GM23338 (cell line): ENCODE measurements around the gene SLIT2. TPM values are rescaled to one million over a fixed set of nuclear protein-coding genes. Genes with fewer than 3 reads are reported as not detected.

Experiments
- ATAC-seq: fragments of 200-7000 bp; cut with Tn5 transposase; 3 replicates; pipeline ENCODE4 v1.9.1; 2020
- DNase-seq: peaks from one replicate; pipeline ENCODE4 v3.0.0-alpha.2; 2015; ENCODE audit warnings: low spot score
- H2AFZ ChIP-seq: fragments of 200-600 bp; sonication (generic); 2 replicates; pipeline ENCODE4 v1.8.0; 2016; ENCODE audit warnings: antibody characterized with exemption, mild to moderate bottlenecking, moderate library complexity
- H3F3A ChIP-seq: fragments of 200-600 bp; sonication (generic); replicated peaks from 2 replicates; pipeline ENCODE4 v1.8.0; 2017; ENCODE audit warnings: antibody characterized with exemption, mixed run types, low read depth
- H3K27ac ChIP-seq: fragments of 200-600 bp; sonication (generic); 2 replicates; pipeline ENCODE4 v1.6.1; 2016; ENCODE audit warnings: low read depth
- H3K27me3 ChIP-seq: fragments of 200-600 bp; sonication (generic); 2 replicates; pipeline ENCODE4 v1.8.0; 2016; ENCODE audit warnings: mild to moderate bottlenecking, mixed run types, moderate library complexity; ENCODE audit not compliant: insufficient read depth
- H3K36me3 ChIP-seq: fragments of 200-600 bp; sonication (generic); 2 replicates; pipeline ENCODE4 v1.8.0; 2016; ENCODE audit warnings: mild to moderate bottlenecking; ENCODE audit not compliant: insufficient read depth
- H3K4me1 ChIP-seq: fragments of 200-600 bp; sonication (generic); 2 replicates; pipeline ENCODE4 v1.8.0; 2016; ENCODE audit warnings: mild to moderate bottlenecking, moderate library complexity; ENCODE audit not compliant: insufficient read depth
- H3K4me2 ChIP-seq: fragments of 200-600 bp; sonication (generic); 2 replicates; pipeline ENCODE4 v1.7.1; 2017; ENCODE audit warnings: mixed run types
- H3K4me3 ChIP-seq: fragments of 200-600 bp; sonication (generic); 2 replicates; pipeline ENCODE4 v1.6.1; 2016; ENCODE audit warnings: mixed run types
- H3K79me2 ChIP-seq: fragments of 200-600 bp; sonication (generic); replicated peaks from 2 replicates; pipeline ENCODE4 v1.8.0; 2017; ENCODE audit warnings: mild to moderate bottlenecking; ENCODE audit not compliant: insufficient read depth
- H3K9me2 ChIP-seq: fragments of 200-600 bp; sonication (generic); 2 replicates; pipeline ENCODE4 v1.8.0; 2017; ENCODE audit not compliant: insufficient read depth
- H4K20me1 ChIP-seq: fragments of 200-600 bp; sonication (generic); replicated peaks from 2 replicates; pipeline ENCODE4 v1.8.0; 2017; ENCODE audit warnings: mild to moderate bottlenecking; ENCODE audit not compliant: insufficient read depth
- H3K27ac Mint-ChIP-seq: 2 replicates; pipeline ENCODE4 v1.8.0; 2020; ENCODE audit warnings: inconsistent platforms, mild to moderate bottlenecking, moderate library complexity, mixed read lengths
- H3K27me3 Mint-ChIP-seq: 3 replicates; pipeline ENCODE4 v1.8.0; 2022; ENCODE audit warnings: low read depth, mild to moderate bottlenecking, moderate library complexity, mixed read lengths, inconsistent platforms; ENCODE audit not compliant: insufficient read depth, poor library complexity
- H3K36me3 Mint-ChIP-seq: 3 replicates; pipeline ENCODE4 v1.8.0; 2021; ENCODE audit warnings: low read depth, mild to moderate bottlenecking, inconsistent platforms, moderate library complexity, mixed read lengths
- H3K4me1 Mint-ChIP-seq: 3 replicates; pipeline ENCODE4 v1.8.0; 2020; ENCODE audit warnings: mild to moderate bottlenecking, inconsistent platforms, mixed read lengths
- H3K4me3 Mint-ChIP-seq: 3 replicates; pipeline ENCODE4 v1.8.0; 2021; ENCODE audit warnings: moderate library complexity, mild to moderate bottlenecking, inconsistent platforms, mixed read lengths
- H3K9me3 Mint-ChIP-seq: 3 replicates; pipeline ENCODE4 v1.8.0; 2020; ENCODE audit warnings: moderate library complexity, mild to moderate bottlenecking, inconsistent platforms, mixed read lengths
- CREB1 ChIP-seq: fragments of 250-450 bp; sonication (Bioruptor Pico); IDR thresholded peaks from 2 replicates; pipeline ENCODE4 v1.5.0; 2020; ENCODE audit warnings: low read depth, mild to moderate bottlenecking, moderate library complexity
- CTCF ChIP-seq, 2 experiments: fragments of 200-600 bp in 1 of 2; sonication (generic) in 1 of 2; conservative IDR thresholded peaks; 2 replicates each; pipeline versions ENCODE4 v1.5.1 to v1.6.1; 2016 to 2017; ENCODE audit warnings: antibody characterized with exemption in 2 of 2, low read depth in 2 of 2, mild to moderate bottlenecking in 2 of 2, moderate library complexity in 1 of 2
- EZH2 ChIP-seq: fragments of 200-600 bp; sonication (generic); IDR thresholded peaks from one replicate; pipeline ENCODE4 v1.8.0; 2017; ENCODE audit warnings: antibody characterized with exemption, mild to moderate bottlenecking, low read depth; ENCODE audit not compliant: unreplicated experiment
- EZH2phosphoT487 ChIP-seq: fragments of 200-600 bp; sonication (generic); IDR thresholded peaks from one replicate; pipeline ENCODE4 v1.8.1; 2018; ENCODE audit warnings: antibody characterized with exemption; ENCODE audit not compliant: unreplicated experiment
- JUNB ChIP-seq: IDR thresholded peaks from one replicate; pipeline ENCODE4 v1.6.1; 2016; ENCODE audit warnings: antibody characterized with exemption; ENCODE audit not compliant: unreplicated experiment
- NANOG ChIP-seq: IDR thresholded peaks from 2 replicates; pipeline ENCODE4 v1.6.1; 2016; ENCODE audit warnings: antibody characterized with exemption, borderline replicate concordance
- POLR2AphosphoS5 ChIP-seq: IDR thresholded peaks from 2 replicates; pipeline ENCODE4 v1.6.1; 2016; ENCODE audit warnings: antibody characterized with exemption, low read depth
- REST ChIP-seq: IDR thresholded peaks from one replicate; pipeline ENCODE4 v1.6.1; 2018; ENCODE audit warnings: antibody characterized with exemption; ENCODE audit not compliant: unreplicated experiment
- STAT1 ChIP-seq: IDR thresholded peaks from one replicate; pipeline ENCODE4 v1.6.1; 2016; ENCODE audit warnings: antibody characterized with exemption; ENCODE audit not compliant: unreplicated experiment
- ZNF114 ChIP-seq: fragments of 250-450 bp; sonication (Bioruptor Pico); IDR thresholded peaks from 2 replicates; pipeline ENCODE4 v1.5.0; 2020; ENCODE audit warnings: mild to moderate bottlenecking, moderate library complexity
- ZNF331 ChIP-seq: fragments of 250-450 bp; sonication (Bioruptor Pico); IDR thresholded peaks from 2 replicates; pipeline ENCODE4 v1.5.0; 2020; ENCODE audit warnings: low read depth, mild to moderate bottlenecking, moderate library complexity
- ZNF462 ChIP-seq: fragments of 250-450 bp; sonication (Bioruptor Pico); IDR thresholded peaks from 2 replicates; pipeline ENCODE4 v1.5.0; 2020; ENCODE audit warnings: mild to moderate bottlenecking, moderate library complexity
- polyA plus RNA-seq: library from polyadenylated mRNA; unstranded; fragments of >200 nt; fragmentation: Nextera tagmentation; extraction: Ambion mirVana; gene quantifications from 2 replicates; pipeline ENCODE4 v1.2.1, GENCODE V29; 2016
- total RNA-seq: library from RNA; depleted of rRNA; stranded (reverse); fragments of >200 nt; shearing (Covaris generic); gene quantifications from 2 replicates; pipeline ENCODE4 v1.2.3, GENCODE V29; 2014
- TF ChIP-seq, protein P1 (sequence below): IDR thresholded peaks from 2 replicates; pipeline ENCODE4 v1.6.1; 2016; ENCODE audit warnings: antibody characterized with exemption

SLIT2 gene
- total and polyA plus RNA-seq, 2 experiments from 2014 or later = 5.2 to 5.6 TPM

DNA sequence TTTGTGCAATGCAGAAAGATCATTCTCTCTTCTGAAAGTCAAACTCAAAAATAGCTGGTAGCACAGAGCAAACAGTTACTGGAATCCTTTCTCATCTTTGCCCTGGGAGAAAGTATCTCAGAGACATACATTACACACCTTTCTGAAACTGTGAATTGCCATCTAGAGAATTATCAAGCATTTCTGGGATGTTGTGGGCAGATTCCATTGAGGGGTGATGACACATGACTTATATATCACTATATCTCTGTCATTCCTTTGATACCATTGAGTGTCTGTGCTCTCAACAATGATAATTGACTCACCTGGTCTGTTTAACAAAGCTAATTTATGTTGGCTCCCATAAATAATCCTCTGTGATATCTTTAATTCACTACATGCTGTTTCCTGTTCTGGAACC, 13.0 kb downstream of the SLIT2 start:
- TF ChIP-seq CTCF (conservative IDR thresholded peaks at IDR 0.05; ENCODE audit: low read depth in 2 of 2) (no peak), STAT1 (no peak), CREB1 (no peak), ZNF331 (CRISPR knock-in tag) (no peak), POLR2AphosphoS5 (no peak), ZNF462 (CRISPR knock-in tag) (no peak), REST (no peak), ZNF114 (no peak), NANOG (no peak), EZH2 (no peak), JUNB (no peak), EZH2phosphoT487 (no peak)
- TF ChIP-seq, protein P1, sequence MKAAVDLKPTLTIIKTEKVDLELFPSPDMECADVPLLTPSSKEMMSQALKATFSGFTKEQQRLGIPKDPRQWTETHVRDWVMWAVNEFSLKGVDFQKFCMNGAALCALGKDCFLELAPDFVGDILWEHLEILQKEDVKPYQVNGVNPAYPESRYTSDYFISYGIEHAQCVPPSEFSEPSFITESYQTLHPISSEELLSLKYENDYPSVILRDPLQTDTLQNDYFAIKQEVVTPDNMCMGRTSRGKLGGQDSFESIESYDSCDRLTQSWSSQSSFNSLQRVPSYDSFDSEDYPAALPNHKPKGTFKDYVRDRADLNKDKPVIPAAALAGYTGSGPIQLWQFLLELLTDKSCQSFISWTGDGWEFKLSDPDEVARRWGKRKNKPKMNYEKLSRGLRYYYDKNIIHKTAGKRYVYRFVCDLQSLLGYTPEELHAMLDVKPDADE = no peak
- no peaks in the 10 kb centered on the region for H3K79me2 ChIP-seq
- Mint-ChIP-seq H3K27ac (no peak overlapping the region), H3K9me3 (no peaks in the 10 kb centered on the region), H3K27me3 (no peaks in the 10 kb centered on the region), H3K36me3 (no peaks in the 10 kb centered on the region; the same call in 2 of the 3 replicates), H3K4me3 (no peak overlapping the region), H3K4me1 (peaks cover 10% of the 10 kb centered on the region)
- no peak overlapping the region for H3K27ac ChIP-seq
- ATAC-seq (no peak), DNase-seq (no peak)
- no peaks in the 10 kb centered on the region for H3K4me1 ChIP-seq
- H2AFZ ChIP-seq = no peak overlapping the region
- no peaks in the 10 kb centered on the region for H4K20me1 ChIP-seq
- H3K36me3 ChIP-seq = no peaks in the 10 kb centered on the region
- H3K4me3 ChIP-seq = no peak overlapping the region
- no peaks in the 10 kb centered on the region for H3K9me2 ChIP-seq
- H3K27me3 ChIP-seq = no peaks in the 10 kb centered on the region
- H3K4me2 ChIP-seq = no peak overlapping the region
- no peaks in the 10 kb centered on the region for H3F3A ChIP-seq
